Right kidney (tissue), 9 donors: Measurements from ENCODE around the gene MRM1.

Experiments
- DNase-seq: peaks from one replicate; pipeline ENCODE4 v3.0.0-alpha.2; 2016
- long read RNA-seq, 8 donors: transcript quantifications; one replicate each; lab custom pipeline, GENCODE V29; 2026

The MRM1 gene, protein sequence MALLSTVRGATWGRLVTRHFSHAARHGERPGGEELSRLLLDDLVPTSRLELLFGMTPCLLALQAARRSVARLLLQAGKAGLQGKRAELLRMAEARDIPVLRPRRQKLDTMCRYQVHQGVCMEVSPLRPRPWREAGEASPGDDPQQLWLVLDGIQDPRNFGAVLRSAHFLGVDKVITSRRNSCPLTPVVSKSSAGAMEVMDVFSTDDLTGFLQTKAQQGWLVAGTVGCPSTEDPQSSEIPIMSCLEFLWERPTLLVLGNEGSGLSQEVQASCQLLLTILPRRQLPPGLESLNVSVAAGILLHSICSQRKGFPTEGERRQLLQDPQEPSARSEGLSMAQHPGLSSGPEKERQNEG
- long read RNA-seq, donor 1, partial matches to known transcripts = 0 of 1 reads
- long read RNA-seq, donor 1, other reads (novel, unspliced or antisense) = 0 of 1 reads
- long read RNA-seq, donor 2, partial matches to known transcripts = 0 of 1 reads
- long read RNA-seq, donor 2, other reads (novel, unspliced or antisense) = 0 of 1 reads
- long read RNA-seq, donor 3, partial matches to known transcripts = 0 of 2 reads
- long read RNA-seq, donor 3, other reads (novel, unspliced or antisense) = 0 of 2 reads
- long read RNA-seq, donor 4, partial matches to known transcripts = 0 of 2 reads
- long read RNA-seq, donor 4, other reads (novel, unspliced or antisense) = 0 of 2 reads
- long read RNA-seq, donor 5, partial matches to known transcripts = 0 of 2 reads
- long read RNA-seq, donor 5, other reads (novel, unspliced or antisense) = 0 of 2 reads
- long read RNA-seq, donor 6, partial matches to known transcripts = 0 of 1 reads
- long read RNA-seq, donor 6, other reads (novel, unspliced or antisense) = 0 of 1 reads
- long read RNA-seq, donor 7 = 0 reads
- long read RNA-seq, donor 8, partial matches to known transcripts = 0 of 2 reads
- long read RNA-seq, donor 8, other reads (novel, unspliced or antisense) = 0 of 2 reads

DNA sequence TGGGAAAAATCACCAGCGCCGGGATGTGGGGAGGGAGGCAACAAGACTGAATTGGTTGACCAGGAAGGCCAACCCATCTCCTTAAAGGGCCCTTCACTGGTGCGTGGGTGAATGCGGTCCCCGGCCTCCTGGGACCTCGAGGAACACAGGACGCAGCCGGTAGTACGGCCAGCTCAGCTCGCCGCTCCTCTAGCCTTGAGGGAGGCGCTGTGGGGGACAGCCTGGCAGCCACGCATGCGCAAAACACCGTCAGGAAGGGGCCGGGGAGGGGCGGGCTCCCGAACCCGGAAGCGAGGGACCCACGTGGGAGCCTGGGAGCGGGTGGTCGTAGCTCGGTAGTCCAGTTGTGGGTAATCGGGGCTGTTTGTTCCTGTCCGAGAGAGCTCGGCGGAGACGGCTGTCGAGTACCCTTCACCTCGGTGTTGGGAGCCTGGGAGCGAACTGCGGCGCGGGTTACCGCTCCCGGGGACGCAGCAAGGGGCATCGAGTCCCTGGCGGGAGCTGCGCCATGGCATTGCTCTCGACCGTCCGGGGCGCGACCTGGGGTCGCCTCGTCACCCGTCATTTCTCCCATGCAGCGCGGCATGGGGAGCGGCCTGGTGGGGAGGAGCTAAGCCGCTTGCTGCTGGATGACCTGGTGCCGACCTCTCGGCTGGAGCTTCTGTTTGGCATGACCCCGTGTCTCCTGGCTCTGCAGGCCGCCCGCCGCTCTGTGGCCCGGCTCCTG lies at the start of gene MRM1:
TSS of gene MRM1 (plus strand) at position 281 of the 727 bp plus-strand sequence. CDS start at position 509, 228 bp downstream.
- peak; percentile 91 for DNase-seq

DNA sequence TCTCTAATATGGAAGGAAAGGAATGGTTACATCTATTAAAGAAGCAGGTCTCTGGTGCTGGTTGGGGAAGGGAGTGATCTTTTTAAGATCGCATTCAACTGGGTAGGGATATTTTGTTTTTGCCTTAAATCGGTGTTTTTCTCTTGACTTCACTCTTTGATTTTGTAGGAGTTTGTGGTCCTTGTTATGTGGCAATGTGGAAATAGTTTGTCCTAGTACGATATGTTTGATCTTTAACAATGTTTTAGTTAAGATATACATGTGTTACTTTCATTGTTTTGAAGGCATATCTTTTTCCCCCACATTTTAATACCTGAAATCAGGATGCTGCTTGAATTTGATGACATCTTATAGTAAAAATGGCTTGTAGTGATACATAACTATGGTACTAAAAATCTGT lies 47.9 kb upstream of the MRM1 start:
- DNase-seq = no peak

DNA sequence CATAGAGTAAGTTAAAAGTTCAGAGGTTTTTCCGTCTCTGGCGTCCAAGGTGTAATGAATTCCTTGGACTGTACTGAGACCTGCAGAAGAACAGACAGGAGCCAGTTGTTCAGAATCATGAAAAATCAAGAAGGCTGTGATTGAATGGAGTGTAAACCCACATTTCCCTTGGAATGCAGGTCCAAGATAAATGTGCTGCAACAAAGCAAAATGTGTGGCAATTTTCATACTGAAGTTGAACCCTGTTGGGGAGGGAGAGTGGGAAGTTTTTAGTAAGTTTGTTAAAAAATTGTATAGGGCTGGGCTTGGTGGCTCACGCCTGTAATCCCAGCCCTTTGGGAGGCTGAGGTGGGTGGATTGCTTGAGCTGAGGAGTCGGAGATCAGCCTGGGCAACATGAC lies 35.3 kb upstream of the MRM1 start:
- DNase-seq = no peak

DNA sequence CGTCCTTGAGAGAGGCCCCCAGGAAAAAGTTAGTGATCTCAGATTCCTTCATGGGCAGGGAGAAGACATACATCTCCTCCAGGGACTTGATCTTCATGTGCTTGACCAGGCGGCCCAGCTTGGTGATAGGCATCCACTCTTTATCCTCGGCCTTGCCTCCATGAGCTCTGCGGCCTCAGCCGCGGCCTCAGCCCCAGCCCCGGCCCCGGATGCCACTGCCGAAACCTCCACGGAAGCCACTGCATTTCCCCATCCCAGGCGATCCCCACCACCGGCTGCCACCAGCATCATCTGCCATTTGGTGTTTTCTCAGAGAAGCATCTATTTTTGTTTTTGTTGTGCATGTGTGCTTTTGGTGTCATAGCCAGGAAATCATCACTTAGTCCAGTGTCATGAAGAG lies 26.4 kb upstream of the MRM1 start:
- DNase-seq = no peak

DNA sequence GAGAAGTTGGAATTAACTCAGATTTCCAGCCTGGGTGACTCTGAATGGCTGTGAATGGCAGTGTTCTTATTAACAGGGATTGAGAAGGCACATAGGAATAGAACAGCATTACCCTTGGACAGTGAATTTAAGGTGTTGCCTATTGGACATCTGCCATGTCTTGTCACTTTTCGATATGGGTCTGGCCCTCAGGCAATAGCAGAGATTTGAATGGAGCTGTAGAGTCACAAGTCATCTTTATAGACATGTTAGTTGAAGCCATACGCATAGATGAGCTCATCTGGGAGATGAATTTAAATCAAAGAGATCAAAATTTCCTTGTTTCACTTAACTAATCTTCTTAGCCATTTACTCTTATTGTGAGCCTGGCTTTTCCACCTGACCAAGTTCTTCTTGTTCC lies 24.6 kb upstream of the MRM1 start:
- no peak for DNase-seq

DNA sequence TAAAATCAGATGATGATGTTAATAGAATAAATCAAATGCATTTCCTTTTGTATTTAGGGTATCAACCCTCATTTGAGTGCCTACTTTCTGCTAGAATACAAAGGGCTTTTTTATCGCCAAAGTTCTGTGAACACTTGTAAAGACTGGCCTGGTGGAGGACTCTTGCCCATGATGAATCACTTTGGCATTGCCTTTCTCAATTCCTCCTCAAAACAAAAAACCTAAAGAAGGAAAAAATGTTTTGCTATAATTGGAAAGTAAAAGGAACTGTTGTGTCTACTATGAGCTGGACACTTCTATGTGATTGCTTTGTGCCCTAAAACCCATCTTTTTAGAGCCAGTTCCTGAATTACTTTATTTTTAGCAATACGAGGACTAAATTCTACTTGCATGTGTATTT lies 22.7 kb upstream of the MRM1 start:
- no peak for DNase-seq

DNA sequence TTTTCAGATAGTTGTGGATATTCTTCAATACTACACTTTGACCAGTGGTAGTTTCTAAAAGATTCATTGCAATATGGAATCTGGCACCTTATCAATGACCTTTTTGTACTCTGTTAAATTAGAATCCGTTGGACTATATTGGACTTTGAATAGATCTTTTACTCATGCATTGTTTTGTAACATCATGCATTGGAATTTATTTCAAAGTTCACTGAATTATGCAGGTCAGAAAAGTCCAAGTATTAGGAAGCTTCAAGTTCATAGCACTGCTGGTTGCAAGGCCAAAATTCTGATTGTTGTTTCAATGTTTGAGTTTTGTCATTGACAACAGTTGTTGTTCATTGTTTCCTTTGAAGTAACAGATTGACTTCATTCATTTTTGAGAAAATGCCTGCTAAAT lies 17.6 kb upstream of the MRM1 start:
- no peak for DNase-seq

DNA sequence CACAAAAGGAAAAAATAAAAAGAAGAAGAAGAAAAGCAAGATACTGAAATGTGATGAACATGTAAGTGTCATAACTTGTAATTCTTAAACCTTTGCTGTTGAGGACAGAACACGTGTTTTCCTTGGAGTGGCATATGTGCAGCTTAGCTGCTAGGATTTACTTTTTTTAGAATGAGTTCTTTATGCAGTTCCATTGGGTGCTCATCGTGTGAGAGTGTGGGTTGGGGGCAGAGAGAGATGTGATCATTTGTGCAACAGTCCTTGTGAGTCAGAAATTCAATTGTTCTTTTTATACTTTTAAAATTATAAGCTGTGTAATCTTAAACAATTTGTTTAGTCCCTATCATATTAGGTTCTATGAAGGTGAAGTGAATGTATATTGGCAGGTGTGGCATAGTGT lies 15.2 kb upstream of the MRM1 start:
- no peak for DNase-seq

DNA sequence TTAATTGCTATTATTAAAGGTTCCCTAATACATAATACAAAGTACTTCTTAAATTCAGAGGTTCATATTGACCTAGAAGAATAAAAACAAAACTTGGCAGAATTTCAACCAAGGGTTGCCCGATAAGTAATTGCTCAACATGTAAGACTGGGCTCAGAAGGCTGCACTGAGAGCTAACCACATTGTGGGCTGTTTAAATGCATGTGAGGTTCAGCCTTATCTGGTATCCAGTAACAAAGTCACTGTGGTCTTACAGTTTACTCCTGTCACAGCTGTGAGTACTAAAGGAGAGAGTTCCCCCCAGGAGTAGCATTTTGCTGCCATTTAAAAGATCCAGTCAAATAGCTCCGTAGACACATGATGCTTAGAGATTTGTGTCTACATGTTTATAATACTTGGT lies 11.3 kb upstream of the MRM1 start:
- DNase-seq = no peak

DNA sequence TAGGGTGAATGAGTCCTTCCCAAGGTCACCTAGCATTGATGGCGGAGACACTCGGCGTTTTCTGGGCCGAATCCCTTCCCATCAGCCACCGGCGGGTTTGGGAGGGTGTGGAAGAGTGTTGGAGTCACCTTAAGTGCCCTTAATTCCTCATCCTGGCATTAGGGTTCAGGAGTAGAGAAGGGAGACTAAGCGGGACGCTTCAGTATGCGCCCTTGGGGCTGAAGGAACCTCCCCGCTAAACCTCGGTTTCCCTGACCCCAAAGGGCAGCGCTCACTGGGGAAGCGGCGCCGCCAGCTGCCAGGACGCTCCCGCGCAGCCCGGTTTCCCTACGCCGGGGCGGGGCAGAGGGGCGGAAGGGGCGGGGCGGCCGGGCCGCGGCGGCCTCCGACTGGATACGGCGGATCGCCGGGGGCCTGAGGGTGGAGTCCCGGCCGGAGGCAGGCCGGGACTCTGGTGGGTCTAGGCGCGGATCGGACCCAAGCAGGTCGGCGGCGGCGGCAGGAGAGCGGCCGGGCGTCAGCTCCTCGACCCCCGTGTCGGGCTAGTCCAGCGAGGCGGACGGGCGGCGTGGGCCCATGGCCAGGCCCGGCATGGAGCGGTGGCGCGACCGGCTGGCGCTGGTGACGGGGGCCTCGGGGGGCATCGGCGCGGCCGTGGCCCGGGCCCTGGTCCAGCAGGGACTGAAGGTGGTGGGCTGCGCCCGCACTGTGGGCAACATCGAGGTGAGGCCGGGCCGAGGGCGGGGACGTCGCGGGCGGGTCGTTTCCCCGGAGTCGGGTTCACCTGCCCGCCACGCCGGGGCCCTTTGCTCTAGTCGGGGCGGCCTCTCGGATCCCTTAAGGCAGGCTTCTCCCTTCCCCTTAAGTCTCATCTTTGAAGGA lies 9.7 kb upstream of the MRM1 start, which contains the start of gene DHRS11:
TSS of gene DHRS11 (plus strand) at position 446 of the 882 bp plus-strand sequence. CDS start at position 577, 131 bp downstream.
- DNase-seq = peak; percentile 80

DNA sequence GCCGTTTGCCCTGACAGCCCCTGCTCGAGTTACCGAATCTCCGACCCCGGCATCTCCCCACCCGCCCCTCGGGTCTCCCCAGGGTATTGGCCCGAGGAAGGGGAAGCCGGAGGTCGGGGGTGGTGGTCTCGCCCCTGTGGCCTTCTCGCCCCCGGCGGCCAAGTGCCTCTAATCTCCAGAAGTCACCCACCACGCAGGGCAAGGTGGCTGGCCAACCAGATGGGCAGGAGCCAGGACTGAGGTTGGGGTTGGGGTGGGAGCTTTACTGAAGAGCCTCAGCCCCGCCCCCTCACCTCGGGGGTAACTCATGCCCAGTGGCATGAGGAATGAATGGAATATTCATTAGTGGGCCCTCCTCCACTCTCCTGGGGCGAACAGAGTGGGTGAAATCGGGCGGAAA lies 9.1 kb upstream of the MRM1 start:
- peak; percentile 52 for DNase-seq

DNA sequence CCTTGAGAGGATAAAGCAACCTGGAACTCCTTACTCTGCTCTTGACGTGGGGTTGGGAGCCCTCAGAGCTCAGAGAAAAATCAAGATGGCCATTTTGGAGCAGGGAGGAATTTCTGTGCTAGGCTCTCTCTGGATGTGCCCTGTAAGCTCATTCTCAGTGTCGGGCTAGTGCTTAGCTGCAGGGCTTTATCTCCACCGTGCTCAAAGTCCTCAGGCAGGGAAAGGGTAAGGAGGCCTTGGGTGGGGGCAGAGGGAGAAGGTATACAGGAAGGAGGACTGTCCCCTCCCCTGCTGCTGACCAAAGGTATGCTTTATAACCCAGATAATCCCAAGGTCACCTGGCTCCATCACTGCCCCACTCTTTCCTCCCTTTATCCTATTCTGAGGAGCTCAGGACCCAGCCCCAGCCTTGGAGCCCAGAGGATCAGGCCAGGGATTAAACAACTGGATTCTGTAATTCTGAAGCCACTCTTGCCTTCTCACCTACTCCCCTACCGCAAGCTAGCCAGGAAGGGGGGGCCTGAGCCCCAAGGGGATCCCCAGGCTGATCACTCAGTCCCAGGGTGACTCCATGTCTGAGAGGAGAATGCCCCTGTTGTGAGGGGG lies 8.6 kb upstream of the MRM1 start:
- no peak for DNase-seq

DNA sequence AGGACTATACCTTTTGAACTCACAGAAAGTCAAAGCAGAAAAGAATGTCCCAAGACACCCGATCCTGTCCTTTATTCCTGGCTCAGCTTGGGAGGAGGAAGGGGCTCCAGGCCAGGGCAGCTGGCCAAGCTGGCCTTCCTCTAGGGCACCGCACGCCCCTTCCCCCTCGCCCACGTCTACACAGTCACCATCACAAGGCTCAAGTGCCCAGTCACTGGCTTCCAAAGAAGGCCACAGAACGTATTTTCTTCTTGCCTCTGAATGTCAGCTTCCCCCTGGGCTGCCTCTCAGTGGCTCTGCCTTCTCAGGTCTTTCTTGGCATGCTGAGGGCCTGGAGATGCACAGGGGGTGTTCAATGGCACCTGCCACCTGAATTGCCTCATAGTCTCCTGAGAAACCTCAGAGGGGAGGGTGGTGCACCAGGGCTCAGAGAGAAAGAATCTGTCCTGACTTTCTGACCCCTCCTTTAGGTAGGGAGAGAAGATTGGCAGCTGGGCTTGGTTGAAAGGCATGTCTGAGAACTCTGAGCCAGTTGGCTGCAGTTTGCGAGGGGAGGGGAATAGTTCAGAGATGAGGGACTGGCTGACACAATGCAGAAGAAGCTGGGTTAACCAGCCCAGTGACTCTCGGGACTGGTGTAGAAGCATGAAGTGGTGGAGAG lies 7.6 kb upstream of the MRM1 start:
- no peak for DNase-seq

DNA sequence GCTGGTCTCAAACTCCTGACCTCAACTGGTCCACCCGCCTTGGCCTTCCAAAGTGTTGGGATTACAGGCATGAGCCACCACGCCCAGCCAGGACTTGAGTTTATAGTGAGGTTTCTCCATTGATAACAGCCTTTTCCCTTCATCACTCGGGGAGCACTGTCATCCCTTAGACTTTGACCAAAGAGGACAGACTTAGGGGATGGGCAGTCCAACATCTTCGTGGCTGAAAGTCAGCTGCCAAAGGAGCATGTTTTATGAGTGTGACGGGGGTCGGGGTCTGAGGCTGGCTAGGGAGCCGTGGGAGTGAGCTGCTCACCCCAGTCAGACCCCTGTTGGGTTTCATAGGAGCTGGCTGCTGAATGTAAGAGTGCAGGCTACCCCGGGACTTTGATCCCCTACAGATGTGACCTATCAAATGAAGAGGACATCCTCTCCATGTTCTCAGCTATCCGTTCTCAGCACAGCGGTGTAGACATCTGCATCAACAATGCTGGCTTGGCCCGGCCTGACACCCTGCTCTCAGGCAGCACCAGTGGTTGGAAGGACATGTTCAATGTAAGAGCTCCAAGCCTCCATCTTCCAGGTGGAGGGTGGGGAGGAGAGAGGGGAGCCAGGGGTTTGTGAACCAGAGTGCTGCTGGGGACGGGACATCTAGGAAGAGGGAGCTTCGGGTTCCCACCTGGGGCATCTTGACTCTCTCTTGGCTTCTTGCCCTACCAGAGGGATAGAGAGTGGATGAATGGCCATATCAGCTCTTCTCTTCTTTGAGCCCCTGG lies 6.6 kb upstream of the MRM1 start:
- no peak for DNase-seq

DNA sequence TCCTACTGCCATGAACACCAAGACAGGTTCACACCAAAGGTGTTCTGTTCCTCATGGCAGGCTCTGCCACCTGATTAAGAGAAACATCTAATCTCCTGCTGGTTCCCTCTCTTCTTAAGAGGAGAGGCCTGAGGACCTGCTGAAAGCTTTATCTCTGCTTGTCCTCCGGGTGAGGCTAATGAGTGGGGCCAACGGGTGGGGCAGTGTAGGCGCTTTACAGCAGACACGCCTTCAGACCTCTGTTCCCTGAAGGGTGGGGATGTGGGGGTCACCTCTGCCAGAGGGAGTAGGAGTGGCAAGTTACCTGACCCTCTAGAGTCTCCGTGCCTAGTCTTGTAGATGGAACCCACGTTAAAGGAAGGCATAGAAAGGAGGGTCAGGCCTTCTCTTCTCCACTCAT lies 4.2 kb upstream of the MRM1 start:
- DNase-seq = no peak

DNA sequence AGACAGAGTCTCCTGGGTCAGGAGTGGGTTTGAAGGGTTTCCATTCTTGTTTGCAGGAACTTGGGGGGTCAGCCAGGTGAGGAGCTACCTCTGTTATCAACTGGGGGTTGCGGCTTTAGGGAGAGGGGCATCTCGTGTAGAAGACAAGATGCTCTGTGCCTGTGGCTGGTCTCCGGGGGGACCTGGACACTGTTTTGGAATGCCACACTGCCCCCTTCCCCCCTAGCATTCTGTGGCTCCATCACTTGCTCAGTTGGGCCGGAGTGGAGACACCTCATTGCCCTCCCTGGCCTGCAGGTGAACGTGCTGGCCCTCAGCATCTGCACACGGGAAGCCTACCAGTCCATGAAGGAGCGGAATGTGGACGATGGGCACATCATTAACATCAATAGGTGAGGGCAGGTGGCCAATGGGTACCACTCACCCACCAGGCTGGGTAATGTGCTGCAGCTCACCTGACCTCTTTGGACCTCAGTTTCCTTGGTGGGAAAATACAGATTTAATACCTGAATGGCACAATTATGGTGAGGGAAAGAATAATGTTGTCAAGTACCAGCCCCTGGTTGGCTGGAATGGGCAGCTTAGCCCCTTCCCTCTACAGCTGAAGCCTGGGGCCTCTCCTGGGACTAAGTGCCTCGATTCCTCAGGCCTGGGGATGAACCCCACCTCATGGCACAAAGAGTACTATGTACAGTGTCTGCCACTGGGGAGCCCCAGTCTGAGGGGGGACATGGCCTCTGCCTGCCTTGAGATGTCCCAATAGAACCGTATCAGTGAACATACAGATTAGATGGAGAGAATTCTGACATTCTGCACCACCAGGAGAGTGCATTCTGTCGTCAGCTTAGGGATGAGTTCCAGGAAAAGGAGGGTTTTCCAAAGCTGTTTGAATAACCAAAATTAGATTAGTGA lies 3.3 kb upstream of the MRM1 start:
- no peak for DNase-seq

DNA sequence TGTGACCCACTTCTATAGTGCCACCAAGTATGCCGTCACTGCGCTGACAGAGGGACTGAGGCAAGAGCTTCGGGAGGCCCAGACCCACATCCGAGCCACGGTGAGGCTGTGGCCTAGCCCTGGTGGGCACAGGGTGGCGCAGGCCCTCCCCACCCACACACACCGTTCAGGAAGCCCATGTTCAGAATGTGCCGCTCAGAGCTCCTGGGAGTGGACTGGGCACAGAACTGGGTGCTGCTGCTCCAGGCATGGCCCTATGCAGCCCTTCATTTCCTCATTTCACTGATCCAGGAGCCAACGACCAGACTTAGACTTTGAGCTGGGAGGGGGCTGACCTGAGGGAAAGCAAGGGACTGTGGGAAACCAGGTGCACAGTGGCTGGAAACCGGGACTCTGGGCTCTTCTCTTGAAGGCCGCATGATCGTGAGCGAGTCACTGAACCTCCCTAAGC lies 2.4 kb upstream of the MRM1 start:
- DNase-seq = no peak

DNA sequence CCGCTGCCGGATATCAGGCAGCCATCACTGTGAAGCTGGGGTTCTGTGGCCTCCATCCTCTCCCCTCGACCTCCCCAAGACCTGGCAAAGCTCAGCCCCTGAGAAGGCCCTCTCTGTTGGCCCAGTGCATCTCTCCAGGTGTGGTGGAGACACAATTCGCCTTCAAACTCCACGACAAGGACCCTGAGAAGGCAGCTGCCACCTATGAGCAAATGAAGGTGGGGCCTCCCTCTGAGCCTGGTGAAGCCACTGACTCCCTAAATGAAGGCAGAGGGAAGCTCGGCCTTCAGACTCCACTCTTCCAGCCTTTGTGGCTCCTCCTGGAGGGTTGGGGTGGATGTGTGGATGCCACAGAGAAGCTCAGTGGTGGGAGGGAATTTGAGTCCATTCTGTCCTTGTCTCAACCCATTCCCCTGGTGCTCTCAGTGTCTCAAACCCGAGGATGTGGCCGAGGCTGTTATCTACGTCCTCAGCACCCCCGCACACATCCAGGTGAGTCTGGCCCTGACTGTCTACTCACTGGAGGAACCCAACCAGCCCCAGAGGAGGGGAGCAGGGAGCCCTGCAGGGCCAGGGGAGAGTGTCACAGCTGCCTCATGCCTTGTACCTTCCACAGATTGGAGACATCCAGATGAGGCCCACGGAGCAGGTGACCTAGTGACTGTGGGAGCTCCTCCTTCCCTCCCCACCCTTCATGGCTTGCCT lies 1.7 kb upstream of the MRM1 start:
- no peak for DNase-seq
